Gastroesophageal sphincter (tissue), 3 donors: ENCODE data around the gene PPP3CA.

ENCODE experiments used
- CTCF ChIP-seq, 4 experiments: fragments of 200-600 bp in 2 of 4; fragments of 450-650 bp in 2 of 4; sonication (generic) in 1 of 4; IDR thresholded peaks; one replicate each; pipeline ENCODE4 v1.5.1; 2017 to 2019; ENCODE audit warnings: antibody characterized with exemption in 4 of 4, mild to moderate bottlenecking in 2 of 4, moderate library complexity in 2 of 4
- POLR2A ChIP-seq, 2 donors: fragments of 450-650 bp; IDR thresholded peaks; one replicate each; pipeline ENCODE4 v1.6.1; 2017; ENCODE audit warnings: antibody characterized with exemption in 2 of 2, mild to moderate bottlenecking in 2 of 2, moderate library complexity in 1 of 2

GRCh38 chr4:101177154-101177553, 170.2 kb downstream of the PPP3CA start:
- TF ChIP-seq POLR2A (IDR thresholded peaks at IDR 0.05), result no peak
- no peak for TF ChIP-seq CTCF (IDR thresholded peaks at IDR 0.05)
